OCI-LY3 (cell line): Measurements from ENCODE around the gene MAP3K5.

Source experiments
- EZH2phosphoT487 ChIP-seq: fragments of 200-600 bp; shearing (Covaris generic); IDR thresholded peaks from 2 replicates; pipeline ENCODE4 v1.6.1; 2018; ENCODE audit warnings: antibody characterized with exemption, mixed run types, low read depth
- TF ChIP-seq, protein P1 (sequence below): fragments of 200-600, 300-600 bp; sonication (generic); IDR thresholded peaks from 2 replicates; pipeline ENCODE4 v1.5.1; 2014; ENCODE audit warnings: antibody characterized with exemption, low read length, low read depth

DNA sequence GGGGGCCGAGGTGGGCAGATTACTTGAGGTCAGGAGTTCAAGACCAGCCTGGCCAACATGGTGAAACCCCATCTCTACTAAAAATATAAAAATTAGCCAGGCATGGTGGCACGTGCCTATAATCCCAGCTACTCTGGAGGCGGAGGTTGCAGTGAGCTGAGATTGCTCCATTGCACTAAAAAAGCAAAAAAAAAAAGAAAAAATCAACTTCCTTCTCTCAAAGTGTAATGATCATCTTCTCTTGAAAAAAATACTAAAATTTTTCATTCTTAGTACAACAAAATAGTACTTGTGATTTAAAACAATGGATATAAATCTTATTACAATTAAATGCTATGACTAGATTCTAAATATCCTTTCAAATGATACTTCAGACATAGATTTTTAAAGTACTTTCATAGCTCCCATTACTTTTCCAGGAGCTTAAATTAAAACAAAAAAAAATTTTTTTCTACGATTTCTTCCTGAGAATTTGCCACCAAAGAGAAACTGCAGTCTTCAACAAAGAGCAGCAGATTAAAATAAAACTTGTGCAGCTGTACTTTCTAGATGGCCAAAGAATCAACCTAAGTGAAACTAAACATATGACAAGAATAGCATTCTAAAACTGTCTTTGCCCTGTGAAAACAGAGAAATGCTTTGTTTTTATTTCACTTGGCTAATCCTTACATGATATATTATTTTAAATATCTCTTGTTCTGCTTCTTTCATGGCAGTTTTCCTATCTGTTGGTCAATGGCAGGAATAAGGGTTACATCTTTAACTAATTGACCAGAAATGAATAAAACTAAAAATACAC is 75.2 kb downstream of the MAP3K5 start:
- TF ChIP-seq, protein P1, sequence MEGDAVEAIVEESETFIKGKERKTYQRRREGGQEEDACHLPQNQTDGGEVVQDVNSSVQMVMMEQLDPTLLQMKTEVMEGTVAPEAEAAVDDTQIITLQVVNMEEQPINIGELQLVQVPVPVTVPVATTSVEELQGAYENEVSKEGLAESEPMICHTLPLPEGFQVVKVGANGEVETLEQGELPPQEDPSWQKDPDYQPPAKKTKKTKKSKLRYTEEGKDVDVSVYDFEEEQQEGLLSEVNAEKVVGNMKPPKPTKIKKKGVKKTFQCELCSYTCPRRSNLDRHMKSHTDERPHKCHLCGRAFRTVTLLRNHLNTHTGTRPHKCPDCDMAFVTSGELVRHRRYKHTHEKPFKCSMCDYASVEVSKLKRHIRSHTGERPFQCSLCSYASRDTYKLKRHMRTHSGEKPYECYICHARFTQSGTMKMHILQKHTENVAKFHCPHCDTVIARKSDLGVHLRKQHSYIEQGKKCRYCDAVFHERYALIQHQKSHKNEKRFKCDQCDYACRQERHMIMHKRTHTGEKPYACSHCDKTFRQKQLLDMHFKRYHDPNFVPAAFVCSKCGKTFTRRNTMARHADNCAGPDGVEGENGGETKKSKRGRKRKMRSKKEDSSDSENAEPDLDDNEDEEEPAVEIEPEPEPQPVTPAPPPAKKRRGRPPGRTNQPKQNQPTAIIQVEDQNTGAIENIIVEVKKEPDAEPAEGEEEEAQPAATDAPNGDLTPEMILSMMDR: no peak
- no peak for TF ChIP-seq EZH2phosphoT487
